HPDE6-E6E7 (cell line): ENCODE results near the gene TIAM1.

Experiments used
- DNase-seq: peaks from one replicate; pipeline ENCODE4 v3.0.0; 2011; ENCODE audit warnings: missing footprints; ENCODE audit errors: extremely low spot score

TIAM1 gene

GRCh38 chr21:31203431-31204054 lies 140.5 kb downstream of the TIAM1 start:
- no peak for DNase-seq

GRCh38 chr21:31201548-31201947 lies 142.5 kb downstream of the TIAM1 start:
- DNase-seq: no peak

- no peak for DNase-seq
Measured at GRCh38 chr21:31201144-31201543, 142.9 kb downstream of the TIAM1 start.

GRCh38 chr21:31198575-31198974 lies 145.5 kb downstream of the TIAM1 start:
- peak; percentile 20 for DNase-seq

- no peak for DNase-seq
Measured at GRCh38 chr21:31196724-31197123, 147.3 kb downstream of the TIAM1 start.

GRCh38 chr21:31195334-31196015 lies 148.6 kb downstream of the TIAM1 start:
- no peak for DNase-seq

- no peak for DNase-seq
Measured at GRCh38 chr21:31194510-31195293, 149.4 kb downstream of the TIAM1 start.

- DNase-seq: no peak
Measured at GRCh38 chr21:31193761-31194160, 150.3 kb downstream of the TIAM1 start.

GRCh38 chr21:31191553-31191952 lies 152.5 kb downstream of the TIAM1 start:
- no peak for DNase-seq

GRCh38 chr21:31190516-31190915 lies 153.5 kb downstream of the TIAM1 start:
- no peak for DNase-seq

GRCh38 chr21:31187499-31187898 lies 156.6 kb downstream of the TIAM1 start:
- no peak for DNase-seq

GRCh38 chr21:31186916-31187315 lies 157.1 kb downstream of the TIAM1 start:
- DNase-seq: no peak

- DNase-seq: no peak
Measured at GRCh38 chr21:31185663-31186062, 158.4 kb downstream of the TIAM1 start.

GRCh38 chr21:31184876-31185275 lies 159.2 kb downstream of the TIAM1 start:
- DNase-seq: no peak

- DNase-seq: no peak
Measured at GRCh38 chr21:31184459-31184858, 159.6 kb downstream of the TIAM1 start.

- DNase-seq: no peak
Measured at GRCh38 chr21:31182231-31183140, 161.6 kb downstream of the TIAM1 start.

GRCh38 chr21:31181082-31181750 lies 162.8 kb downstream of the TIAM1 start:
- no peak for DNase-seq

GRCh38 chr21:31180256-31181081 lies 163.6 kb downstream of the TIAM1 start:
- peak; percentile 10 for DNase-seq

GRCh38 chr21:31176725-31177124 lies 167.3 kb downstream of the TIAM1 start:
- DNase-seq: no peak

GRCh38 chr21:31176080-31176551 lies 167.9 kb downstream of the TIAM1 start:
- no peak for DNase-seq
